Activated CD8-positive, alpha-beta memory T cell treated with anti-CD3 and anti-CD28 coated beads, Interleukin-2, amount 10 ng/mL, durations not matched to agents 7 days and 5 days (primary cell): Measurements from ENCODE around the gene ZC3H10. TPM values are rescaled to one million over a fixed set of nuclear protein-coding genes. Genes with fewer than 3 reads are reported as not detected.
A peak's percentile ranks its signal among the peaks of the same experiment; 100 is the strongest.

ENCODE experiments used
- ATAC-seq: fragments of 150-1000 bp; cut with Tn5 transposase; one replicate; pipeline ENCODE4 v1.10.0; 2021; ENCODE audit warnings: moderate library complexity
- CTCF ChIA-PET: fragments of 350-600 bp; sonication (Branson Sonifier 250); formaldehyde crosslinking; loops from one replicate; lab custom pipeline; 2021; ENCODE audit warnings: antibody characterized with exemption; lab: Charles Lee
- DNase-seq: peaks from one replicate; pipeline ENCODE4 v3.0.0-alpha.2; 2020
- H3K27ac Mint-ChIP-seq: one replicate; pipeline ENCODE4 v1.8.0; 2021; ENCODE audit warnings: mild to moderate bottlenecking, mixed read lengths
- H3K27me3 Mint-ChIP-seq: one replicate; pipeline ENCODE4 v1.8.0; 2021; ENCODE audit warnings: mixed read lengths
- H3K36me3 Mint-ChIP-seq: one replicate; pipeline ENCODE4 v1.8.0; 2021; ENCODE audit warnings: mild to moderate bottlenecking, mixed read lengths
- H3K4me1 Mint-ChIP-seq: one replicate; pipeline ENCODE4 v1.8.0; 2021; ENCODE audit warnings: mixed read lengths
- H3K4me3 Mint-ChIP-seq: one replicate; pipeline ENCODE4 v1.8.0; 2021; ENCODE audit warnings: mild to moderate bottlenecking, moderate library complexity, mixed read lengths
- H3K9me3 Mint-ChIP-seq: one replicate; pipeline ENCODE4 v1.8.0; 2022; ENCODE audit warnings: low read depth, mixed read lengths
- total RNA-seq, 2 experiments: library from RNA; stranded (reverse); gene quantifications; one replicate each; pipeline ENCODE4 v1.2.3, GENCODE V29; 2021

Gene ZC3H10
- total RNA-seq, 2 experiments from 2014 or later, result 10.3 to 11.7 TPM

DNA sequence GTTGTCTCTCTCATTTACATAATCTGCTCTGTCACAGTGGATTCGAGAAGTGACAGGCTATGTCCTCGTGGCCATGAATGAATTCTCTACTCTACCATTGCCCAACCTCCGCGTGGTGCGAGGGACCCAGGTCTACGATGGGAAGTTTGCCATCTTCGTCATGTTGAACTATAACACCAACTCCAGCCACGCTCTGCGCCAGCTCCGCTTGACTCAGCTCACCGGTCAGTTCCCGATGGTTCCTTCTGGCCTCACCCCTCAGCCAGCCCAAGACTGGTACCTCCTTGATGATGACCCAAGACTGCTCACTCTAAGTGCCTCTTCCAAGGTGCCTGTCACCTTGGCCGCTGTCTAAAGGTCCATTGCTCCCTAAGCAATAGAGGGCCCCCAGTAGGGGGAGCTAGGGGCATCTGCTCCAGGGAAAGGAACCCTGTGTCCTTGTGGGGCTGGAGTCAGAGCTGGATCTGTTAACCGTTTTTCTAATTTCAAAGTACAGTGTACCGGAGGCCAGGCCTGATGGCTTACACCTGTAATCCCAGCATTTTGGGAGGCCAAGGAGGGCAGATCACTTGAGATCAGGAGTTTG, 33.0 kb upstream of the ZC3H10 start:
- CTCF ChIA-PET, result interaction anchor here (0.7 to 9.0 kb wide), 20 partner anchors 10 to 347 kb away, joined by 3 to 97 read pairs (median 4); partner anchors contain the start of genes PA2G4, RPL41 and ZC3H10
- H3K4me1 Mint-ChIP-seq, result peaks cover 8% of the 10 kb centered on the region
- H3K9me3 Mint-ChIP-seq, result no peaks in the 10 kb centered on the region
- peak; percentile 67 for DNase-seq
- peak; percentile 64 for ATAC-seq
- no peak overlapping the region for H3K4me3 Mint-ChIP-seq
- no peak overlapping the region for H3K27ac Mint-ChIP-seq
- H3K27me3 Mint-ChIP-seq, result peaks cover 25% of the 10 kb centered on the region
- H3K36me3 Mint-ChIP-seq, result no peaks in the 10 kb centered on the region

DNA sequence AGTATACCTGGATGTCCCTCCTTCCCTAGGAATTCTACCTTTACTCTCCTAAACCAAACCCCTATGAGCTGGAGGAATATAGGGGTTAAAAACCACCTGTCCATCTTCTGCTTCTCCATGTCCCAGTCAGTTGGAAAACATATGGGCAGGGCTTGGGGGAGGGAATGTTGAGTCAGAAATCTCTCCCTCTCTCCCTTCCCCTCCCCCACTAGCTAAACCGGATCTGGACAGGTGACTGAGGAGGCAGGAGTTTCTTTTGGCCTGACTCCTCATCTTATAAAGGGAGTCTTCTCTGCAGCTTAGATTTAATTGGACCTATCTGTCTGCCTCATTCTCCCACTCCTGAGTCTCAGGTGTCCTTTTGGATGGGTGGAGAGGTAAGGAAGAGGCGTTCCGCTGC, 32.0 kb upstream of the ZC3H10 start:
- H3K4me1 Mint-ChIP-seq, result peaks cover 1% of the 10 kb centered on the region
- no peak overlapping the region for H3K4me3 Mint-ChIP-seq
- no peak for DNase-seq
- CTCF ChIA-PET, result interaction anchor here (0.6 to 9.0 kb wide), 10 partner anchors 8 to 152 kb away, joined by 3 to 97 read pairs (median 4); partner anchors contain the start of genes PA2G4 and ZC3H10
- no peaks in the 10 kb centered on the region for H3K36me3 Mint-ChIP-seq
- ATAC-seq, result no peak
- H3K27ac Mint-ChIP-seq, result no peak overlapping the region
- no peaks in the 10 kb centered on the region for H3K9me3 Mint-ChIP-seq
- peaks cover 17% of the 10 kb centered on the region for H3K27me3 Mint-ChIP-seq

DNA sequence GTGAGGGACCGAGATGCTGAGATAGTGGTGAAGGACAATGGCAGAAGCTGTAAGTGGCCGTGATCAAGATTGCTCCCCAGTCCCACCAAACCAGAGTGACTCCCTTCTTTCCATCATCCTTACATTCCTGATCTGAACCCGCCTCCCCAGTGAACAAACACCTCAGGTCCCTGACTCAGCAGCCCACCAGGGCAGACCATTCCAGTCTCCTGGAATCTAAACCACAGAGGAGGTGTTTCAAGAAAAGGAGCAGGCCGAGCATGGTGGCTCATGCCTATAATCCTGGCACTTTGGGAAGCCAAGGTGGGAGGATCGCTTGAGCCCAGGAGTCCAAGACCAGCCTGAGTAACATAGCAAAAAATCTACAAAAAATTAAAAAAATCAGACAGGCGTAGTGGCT, 31.5 kb upstream of the ZC3H10 start:
- ATAC-seq (no peak), DNase-seq (no peak)
- no peaks in the 10 kb centered on the region for H3K36me3 Mint-ChIP-seq
- H3K27ac Mint-ChIP-seq, result no peak overlapping the region
- no peaks in the 10 kb centered on the region for H3K9me3 Mint-ChIP-seq
- CTCF ChIA-PET, result interaction anchor here (0.6 to 9.0 kb wide), 4 partner anchors 9 to 32 kb away, joined by 3 to 97 read pairs (median 4); partner anchors contain the start of genes PA2G4 and ZC3H10
- peaks cover 13% of the 10 kb centered on the region for H3K27me3 Mint-ChIP-seq
- peaks cover 1% of the 10 kb centered on the region for H3K4me1 Mint-ChIP-seq
- H3K4me3 Mint-ChIP-seq, result no peak overlapping the region

DNA sequence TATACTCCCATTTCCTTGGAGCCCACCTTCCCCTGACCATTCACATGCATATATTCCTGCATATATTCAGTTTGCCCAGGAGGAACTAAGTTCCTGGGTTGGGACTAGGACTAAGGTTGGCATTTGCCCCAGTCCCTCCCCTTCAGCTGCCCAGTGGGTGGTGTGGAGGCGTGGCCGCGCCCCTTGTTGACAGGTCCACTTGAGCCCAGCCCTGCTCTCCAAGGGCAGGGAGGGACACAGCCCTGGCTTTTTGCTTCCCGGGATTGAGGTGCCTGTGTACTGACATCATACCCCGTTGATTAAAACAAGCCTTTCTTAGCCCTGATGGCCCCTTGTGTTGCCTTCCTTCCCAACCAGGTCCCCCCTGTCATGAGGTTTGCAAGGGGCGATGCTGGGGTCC, 30.8 kb upstream of the ZC3H10 start:
- peaks cover 1% of the 10 kb centered on the region for H3K4me1 Mint-ChIP-seq
- peaks cover 13% of the 10 kb centered on the region for H3K27me3 Mint-ChIP-seq
- ATAC-seq (no peak), DNase-seq (no peak)
- H3K9me3 Mint-ChIP-seq, result no peaks in the 10 kb centered on the region
- CTCF ChIA-PET, result interaction anchor here (9.0 kb wide), 1 partner anchor 15 kb away, joined by 97 read pairs; the partner anchor contains the start of gene PA2G4
- no peaks in the 10 kb centered on the region for H3K36me3 Mint-ChIP-seq
- no peak overlapping the region for H3K27ac Mint-ChIP-seq
- no peak overlapping the region for H3K4me3 Mint-ChIP-seq

DNA sequence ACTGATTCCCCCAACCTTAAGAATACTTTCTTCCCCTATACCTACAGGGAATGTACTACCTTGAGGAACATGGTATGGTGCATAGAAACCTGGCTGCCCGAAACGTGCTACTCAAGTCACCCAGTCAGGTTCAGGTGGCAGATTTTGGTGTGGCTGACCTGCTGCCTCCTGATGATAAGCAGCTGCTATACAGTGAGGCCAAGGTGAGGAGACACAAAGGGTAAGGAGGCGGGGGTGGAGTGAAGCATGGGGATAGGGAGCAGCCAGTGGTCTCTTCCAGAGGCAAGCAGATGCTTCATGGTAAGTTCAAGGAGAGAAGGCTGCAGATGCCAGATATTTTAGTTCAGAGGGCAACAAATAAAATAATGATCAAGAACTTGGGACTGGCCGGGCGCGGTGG, 20.3 kb upstream of the ZC3H10 start:
- no peak for ATAC-seq
- no peak for DNase-seq
- Mint-ChIP-seq H3K36me3 (peaks cover 3% of the 10 kb centered on the region), H3K4me3 (no peak overlapping the region), H3K4me1 (peaks cover 15% of the 10 kb centered on the region), H3K27ac (no peak overlapping the region), H3K27me3 (peaks cover 8% of the 10 kb centered on the region), H3K9me3 (no peaks in the 10 kb centered on the region)
- CTCF ChIA-PET, result interaction anchor here (1.3 to 8.6 kb wide), 2 partner anchors 10 to 359 kb away, joined by 3 to 97 read pairs; no protein-coding TSS in a partner anchor

DNA sequence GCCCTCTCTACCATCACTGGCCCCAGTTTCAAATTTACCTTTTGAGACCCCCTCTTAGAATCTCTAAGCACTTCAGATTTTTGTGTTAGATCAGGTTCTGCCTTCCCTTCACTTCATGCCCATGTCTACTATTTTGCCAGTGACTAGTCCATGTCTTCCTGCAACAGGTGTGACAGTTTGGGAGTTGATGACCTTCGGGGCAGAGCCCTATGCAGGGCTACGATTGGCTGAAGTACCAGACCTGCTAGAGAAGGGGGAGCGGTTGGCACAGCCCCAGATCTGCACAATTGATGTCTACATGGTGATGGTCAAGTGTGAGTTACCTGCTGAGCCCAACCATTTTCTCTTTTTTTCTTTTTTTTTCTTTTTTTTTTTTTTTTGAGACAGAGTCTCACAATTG, 19.5 kb upstream of the ZC3H10 start:
- H3K27me3 Mint-ChIP-seq, result peaks cover 7% of the 10 kb centered on the region
- H3K4me3 Mint-ChIP-seq, result no peak overlapping the region
- CTCF ChIA-PET, result interaction anchor here (0.7 to 8.6 kb wide), 3 partner anchors 11 to 360 kb away, joined by 3 to 97 read pairs (median 3); no protein-coding TSS in a partner anchor
- peaks cover 22% of the 10 kb centered on the region for H3K4me1 Mint-ChIP-seq
- H3K9me3 Mint-ChIP-seq, result no peaks in the 10 kb centered on the region
- peaks cover 3% of the 10 kb centered on the region for H3K36me3 Mint-ChIP-seq
- no peak for ATAC-seq
- H3K27ac Mint-ChIP-seq, result no peak overlapping the region
- no peak for DNase-seq

DNA sequence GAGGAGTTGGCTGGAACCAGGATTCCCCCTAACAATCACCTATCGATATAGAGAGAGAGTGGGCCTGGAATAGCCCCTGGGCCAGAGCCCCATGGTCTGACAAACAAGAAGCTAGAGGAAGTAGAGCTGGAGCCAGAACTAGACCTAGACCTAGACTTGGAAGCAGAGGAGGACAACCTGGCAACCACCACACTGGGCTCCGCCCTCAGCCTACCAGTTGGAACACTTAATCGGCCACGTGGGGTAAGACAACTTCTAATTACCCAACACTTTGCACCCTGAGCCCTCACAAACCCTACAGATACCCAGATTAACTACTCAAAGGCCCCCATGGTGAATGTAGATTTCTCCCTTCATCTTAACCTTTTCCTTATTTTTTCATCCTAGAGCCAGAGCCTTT, 18.3 kb upstream of the ZC3H10 start:
- no peak overlapping the region for H3K27ac Mint-ChIP-seq
- H3K4me1 Mint-ChIP-seq, result peaks cover 25% of the 10 kb centered on the region
- CTCF ChIA-PET, result interaction anchor here (1.1 to 8.6 kb wide), 3 partner anchors 12 to 104 kb away, joined by 3 to 97 read pairs (median 11); partner anchors contain the start of gene ERBB3
- peaks cover 7% of the 10 kb centered on the region for H3K36me3 Mint-ChIP-seq
- no peak for DNase-seq
- no peak overlapping the region for H3K4me3 Mint-ChIP-seq
- ATAC-seq, result no peak
- H3K27me3 Mint-ChIP-seq, result peaks cover 7% of the 10 kb centered on the region
- no peaks in the 10 kb centered on the region for H3K9me3 Mint-ChIP-seq

DNA sequence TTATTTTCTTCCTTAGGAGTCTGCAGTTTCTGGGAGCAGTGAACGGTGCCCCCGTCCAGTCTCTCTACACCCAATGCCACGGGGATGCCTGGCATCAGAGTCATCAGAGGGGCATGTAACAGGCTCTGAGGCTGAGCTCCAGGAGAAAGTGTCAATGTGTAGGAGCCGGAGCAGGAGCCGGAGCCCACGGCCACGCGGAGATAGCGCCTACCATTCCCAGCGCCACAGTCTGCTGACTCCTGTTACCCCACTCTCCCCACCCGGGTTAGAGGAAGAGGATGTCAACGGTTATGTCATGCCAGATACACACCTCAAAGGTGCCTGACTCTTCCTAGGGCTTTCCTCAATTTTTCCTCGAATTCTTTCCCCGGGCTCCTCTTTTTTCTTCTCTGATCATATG, 17.0 kb upstream of the ZC3H10 start:
- Mint-ChIP-seq H3K9me3 (no peaks in the 10 kb centered on the region), H3K36me3 (peaks cover 14% of the 10 kb centered on the region), H3K27me3 (peaks cover 7% of the 10 kb centered on the region), H3K27ac (no peak overlapping the region), H3K4me1 (peaks cover 29% of the 10 kb centered on the region), H3K4me3 (no peak overlapping the region)
- no peak for ATAC-seq
- CTCF ChIA-PET, result interaction anchor here (0.7 to 8.6 kb wide), 4 partner anchors 13 to 103 kb away, joined by 3 to 97 read pairs (median 7); partner anchors contain the start of gene ERBB3
- DNase-seq, result no peak

DNA sequence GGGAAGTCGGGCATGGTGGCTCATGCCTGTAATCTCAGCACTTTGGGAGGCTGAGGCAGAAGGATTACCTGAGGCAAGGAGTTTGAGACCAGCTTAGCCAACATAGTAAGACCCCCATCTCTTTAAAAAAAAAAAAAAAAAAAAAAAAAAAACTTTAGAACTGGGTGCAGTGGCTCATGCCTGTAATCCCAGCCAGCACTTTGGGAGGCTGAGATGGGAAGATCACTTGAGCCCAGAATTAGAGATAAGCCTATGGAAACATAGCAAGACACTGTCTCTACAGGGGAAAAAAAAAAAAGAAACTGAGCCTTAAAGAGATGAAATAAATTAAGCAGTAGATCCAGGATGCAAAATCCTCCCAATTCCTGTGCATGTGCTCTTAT, 15.4 kb upstream of the ZC3H10 start:
- peak overlapping the region; percentile 99 for H3K4me3 Mint-ChIP-seq
- DNase-seq (no peak), ATAC-seq (no peak)
- no peaks in the 10 kb centered on the region for H3K27me3 Mint-ChIP-seq
- peaks cover 42% of the 10 kb centered on the region for H3K4me1 Mint-ChIP-seq
- H3K9me3 Mint-ChIP-seq, result no peaks in the 10 kb centered on the region
- H3K36me3 Mint-ChIP-seq, result peaks cover 27% of the 10 kb centered on the region
- CTCF ChIA-PET, result interaction anchor here (0.9 to 8.6 kb wide), 9 partner anchors 8 to 87 kb away, joined by 3 to 97 read pairs (median 11); partner anchors contain the start of genes ERBB3, SMARCC2 and ZC3H10
- peak overlapping the region; percentile 98 for H3K27ac Mint-ChIP-seq

DNA sequence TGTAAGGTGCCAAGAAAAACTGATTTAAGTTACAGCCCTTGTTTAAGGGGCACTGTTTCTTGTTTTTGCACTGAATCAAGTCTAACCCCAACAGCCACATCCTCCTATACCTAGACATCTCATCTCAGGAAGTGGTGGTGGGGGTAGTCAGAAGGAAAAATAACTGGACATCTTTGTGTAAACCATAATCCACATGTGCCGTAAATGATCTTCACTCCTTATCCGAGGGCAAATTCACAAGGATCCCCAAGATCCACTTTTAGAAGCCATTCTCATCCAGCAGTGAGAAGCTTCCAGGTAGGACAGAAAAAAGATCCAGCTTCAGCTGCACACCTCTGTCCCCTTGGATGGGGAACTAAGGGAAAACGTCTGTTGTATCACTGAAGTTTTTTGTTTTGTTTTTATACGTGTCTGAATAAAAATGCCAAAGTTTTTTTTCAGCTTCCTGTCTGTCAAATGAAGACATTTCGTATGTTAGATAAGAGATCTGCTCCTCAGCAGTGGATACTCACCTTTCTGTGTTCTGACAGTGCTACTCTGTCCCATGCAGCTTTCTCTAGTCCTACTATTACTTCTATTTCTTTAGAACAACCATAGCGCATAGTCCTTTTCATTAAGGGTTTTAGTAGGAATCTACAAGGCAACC, 14.9 kb upstream of the ZC3H10 start:
- no peaks in the 10 kb centered on the region for H3K9me3 Mint-ChIP-seq
- H3K36me3 Mint-ChIP-seq, result peaks cover 31% of the 10 kb centered on the region
- H3K4me1 Mint-ChIP-seq, result peaks cover 44% of the 10 kb centered on the region
- ATAC-seq (no peak), DNase-seq (peak; percentile 68)
- peak overlapping the region; percentile 99 for H3K4me3 Mint-ChIP-seq
- no peaks in the 10 kb centered on the region for H3K27me3 Mint-ChIP-seq
- CTCF ChIA-PET, result interaction anchor here (0.6 to 8.6 kb wide), 14 partner anchors 8 to 1258 kb away, joined by 3 to 97 read pairs (median 11); partner anchors contain the start of genes ERBB3, ESYT1, RPL41 and SMARCC2
- H3K27ac Mint-ChIP-seq, result peak overlapping the region; percentile 98

DNA sequence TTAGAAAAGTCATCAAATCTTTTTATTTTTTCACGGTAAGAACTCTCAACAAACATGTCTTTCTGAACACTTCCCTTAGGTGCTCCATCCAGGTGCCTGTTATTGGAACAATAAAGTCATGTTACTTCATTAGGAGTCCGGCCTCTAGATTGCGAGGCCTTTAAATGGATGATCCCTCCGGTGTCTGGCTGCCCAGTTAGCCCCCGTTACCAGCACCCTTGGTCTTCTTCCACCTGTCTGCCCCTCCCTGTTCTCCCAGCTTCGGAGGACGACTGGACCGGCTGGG, 14.3 kb upstream of the ZC3H10 start:
- peaks cover 44% of the 10 kb centered on the region for H3K4me1 Mint-ChIP-seq
- H3K4me3 Mint-ChIP-seq, result peak overlapping the region; percentile 99
- peaks cover 36% of the 10 kb centered on the region for H3K36me3 Mint-ChIP-seq
- no peaks in the 10 kb centered on the region for H3K9me3 Mint-ChIP-seq
- ATAC-seq, result no peak
- DNase-seq, result no peak
- CTCF ChIA-PET, result interaction anchor here (0.5 to 8.6 kb wide), 20 partner anchors 9 to 521 kb away, joined by 3 to 97 read pairs (median 8); partner anchors contain the start of genes ERBB3, ESYT1, IKZF4 and RNF41
- no peaks in the 10 kb centered on the region for H3K27me3 Mint-ChIP-seq
- peak overlapping the region; percentile 98 for H3K27ac Mint-ChIP-seq

DNA sequence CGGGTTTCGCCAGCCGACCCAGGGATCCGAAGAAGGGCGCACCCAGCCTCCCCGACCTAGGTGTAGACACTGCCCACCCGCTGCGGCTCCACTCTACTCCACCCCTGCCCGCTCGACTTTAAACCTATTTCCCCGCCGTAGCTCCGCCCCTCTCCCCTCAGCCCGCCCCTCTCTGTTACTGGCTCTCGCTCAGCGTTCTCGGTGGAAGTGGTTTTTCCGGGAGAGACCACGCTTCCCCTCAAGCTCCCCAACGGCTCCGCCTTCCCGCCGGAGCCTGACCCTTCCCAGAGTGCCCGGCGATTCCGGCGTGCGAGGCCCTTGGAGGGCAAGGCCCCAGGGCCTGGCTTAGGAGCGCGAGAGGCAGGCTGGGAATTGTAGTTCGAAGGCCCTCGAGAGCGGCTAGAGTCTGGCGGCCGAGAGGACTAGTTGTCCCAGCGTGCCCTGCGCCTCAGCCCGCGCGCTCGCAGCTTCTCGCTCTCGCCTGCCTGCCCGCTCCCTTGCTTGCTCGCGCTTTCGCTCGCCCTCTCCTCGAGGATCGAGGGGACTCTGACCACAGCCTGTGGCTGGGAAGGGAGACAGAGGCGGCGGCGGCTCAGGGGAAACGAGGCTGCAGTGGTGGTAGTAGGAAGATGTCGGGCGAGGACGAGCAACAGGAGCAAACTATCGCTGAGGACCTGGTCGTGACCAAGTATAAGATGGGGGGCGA, 13.8 kb upstream of the ZC3H10 start, which contains the start of gene PA2G4:
TSS of gene PA2G4 (plus strand) at position 451 of the 706 bp plus-strand sequence. CDS start at position 630, 179 bp downstream.
- CTCF ChIA-PET, result interaction anchor here (0.5 to 8.6 kb wide), 24 partner anchors 9 to 520 kb away, joined by 3 to 97 read pairs (median 6); partner anchors contain the start of genes CD63, ERBB3, ESYT1 and IKZF4
- Mint-ChIP-seq H3K27me3 (no peaks in the 10 kb centered on the region), H3K9me3 (no peaks in the 10 kb centered on the region), H3K36me3 (peaks cover 39% of the 10 kb centered on the region), H3K27ac (peak within 1 kb of the TSS; percentile 98), H3K4me3 (peak within 1 kb of the TSS; percentile 99), H3K4me1 (peaks cover 44% of the 10 kb centered on the region)
- DNase-seq, result peak; percentile 100
- ATAC-seq, result peak; percentile 92
